Vagina (tissue), 2 donors: ENCODE data around the gene GNAO1. TPM values are rescaled to one million over a fixed set of nuclear protein-coding genes. Genes with fewer than 3 reads are reported as not detected.

ENCODE experiments used
- DNase-seq, 2 donors: peaks; one replicate each; pipeline ENCODE4 v3.0.0-alpha.2; 2017; ENCODE audit errors: extremely low spot score in 2 of 2
- H3K27ac ChIP-seq: fragments of 200-600 bp; sonication (generic); one replicate; pipeline ENCODE4 v1.5.1; 2019
- H3K27me3 ChIP-seq: fragments of 200-600 bp; sonication (generic); one replicate; pipeline ENCODE4 v1.5.1; 2019
- H3K36me3 ChIP-seq, 2 donors: fragments of 200-600 bp; sonication (generic); one replicate each; pipeline ENCODE4 v1.5.1; 2017 to 2019
- H3K4me1 ChIP-seq: fragments of 200-600 bp; sonication (generic); one replicate; pipeline ENCODE4 v1.5.1; 2019
- H3K4me3 ChIP-seq, 2 donors: fragments of 200-600 bp; sonication (generic); 1 replicate in 1 of 2; 2 replicates in 1 of 2; pipeline ENCODE4 v1.5.1; 2016 to 2019
- H3K9me3 ChIP-seq: fragments of 200-600 bp; sonication (generic); one replicate; pipeline ENCODE4 v1.5.1; 2019
- CTCF ChIP-seq, 3 experiments: fragments of 450-650 bp in 2 of 3; fragments of 200-600 bp in 1 of 3; sonication (generic) in 1 of 3; IDR thresholded peaks; one replicate each; pipeline ENCODE4 v1.5.1; 2017 to 2019; ENCODE audit warnings: antibody characterized with exemption in 3 of 3, mild to moderate bottlenecking in 2 of 3, moderate library complexity in 2 of 3
- POLR2A ChIP-seq, 2 donors: fragments of 450-650 bp; IDR thresholded peaks; one replicate each; pipeline ENCODE4 v1.6.1; 2017; ENCODE audit warnings: antibody characterized with exemption in 2 of 2, mild to moderate bottlenecking in 2 of 2, moderate library complexity in 2 of 2
- POLR2AphosphoS5 ChIP-seq, 2 donors: sonication (generic); formaldehyde crosslinking; IDR thresholded peaks; one replicate each; pipeline ENCODE4 v1.9.0; 2017; ENCODE audit warnings: antibody characterized with exemption in 2 of 2, mild to moderate bottlenecking in 2 of 2, low read depth in 1 of 2; ENCODE audit not compliant: insufficient read depth in 1 of 2
- intact Hi-C: fragments of 100-400 bp; cut with DNase I; formaldehyde crosslinking; loops from one replicate; pipeline ENCODE4 v1.15.1; 2023
- total RNA-seq: library from RNA; depleted of rRNA; stranded (reverse); fragments of >200 nt; gene quantifications from one replicate; pipeline ENCODE4 v1.2.3, GENCODE V29; 2016

GNAO1 gene
- total RNA-seq, 1 donor from 2014 or later, result 16.2 TPM

GRCh38 chr16:56284521-56284920 is 93.2 kb downstream of the GNAO1 start:
- H3K4me1 ChIP-seq, result no peaks in the 10 kb centered on the region
- DNase-seq, result no peak
- H3K4me3 ChIP-seq, result no peak overlapping the region
- no peaks in the 10 kb centered on the region for H3K27me3 ChIP-seq
- H3K27ac ChIP-seq, result no peak overlapping the region
- TF ChIP-seq POLR2A (IDR thresholded peaks at IDR 0.05), result no peak
- no peak for TF ChIP-seq POLR2AphosphoS5 (IDR thresholded peaks at IDR 0.05; ENCODE audit: insufficient read depth in 1 of 2, low read depth in 1 of 2)
- TF ChIP-seq CTCF (IDR thresholded peaks at IDR 0.05), result no peak
- H3K36me3 ChIP-seq, result no peaks in the 10 kb centered on the region
- no peaks in the 10 kb centered on the region for H3K9me3 ChIP-seq
- intact Hi-C loops, result no loop called here

GRCh38 chr16:56286809-56287208 is 95.5 kb downstream of the GNAO1 start:
- H3K27me3 ChIP-seq, result no peaks in the 10 kb centered on the region
- H3K4me3 ChIP-seq, result no peak overlapping the region
- H3K36me3 ChIP-seq, result no peaks in the 10 kb centered on the region
- TF ChIP-seq POLR2AphosphoS5 (IDR thresholded peaks at IDR 0.05; ENCODE audit: insufficient read depth in 1 of 2, low read depth in 1 of 2), result no peak
- TF ChIP-seq CTCF (IDR thresholded peaks at IDR 0.05), result no peak
- TF ChIP-seq POLR2A (IDR thresholded peaks at IDR 0.05), result no peak
- H3K27ac ChIP-seq, result no peak overlapping the region
- H3K4me1 ChIP-seq, result no peaks in the 10 kb centered on the region
- intact Hi-C loops, result no loop called here
- DNase-seq, result no peak
- H3K9me3 ChIP-seq, result no peaks in the 10 kb centered on the region

- Histone ChIP-seq H3K4me3 (no peak overlapping the region), H3K4me1 (no peaks in the 10 kb centered on the region), H3K27me3 (no peaks in the 10 kb centered on the region), H3K9me3 (no peaks in the 10 kb centered on the region), H3K36me3 (no peaks in the 10 kb centered on the region), H3K27ac (no peak overlapping the region)
- TF ChIP-seq POLR2A (IDR thresholded peaks at IDR 0.05) (no peak), POLR2AphosphoS5 (IDR thresholded peaks at IDR 0.05; ENCODE audit: insufficient read depth in 1 of 2, low read depth in 1 of 2) (no peak), CTCF (IDR thresholded peaks at IDR 0.05) (no peak)
- no peak for DNase-seq
- intact Hi-C loops, result no loop called here
Observed at GRCh38 chr16:56288019-56288418, 96.7 kb downstream of the GNAO1 start.

- H3K36me3 ChIP-seq, result no peaks in the 10 kb centered on the region
- peaks cover 5% of the 10 kb centered on the region for H3K4me1 ChIP-seq
- no peaks in the 10 kb centered on the region for H3K9me3 ChIP-seq
- H3K4me3 ChIP-seq, result no peak overlapping the region
- DNase-seq, result no peak
- H3K27me3 ChIP-seq, result no peaks in the 10 kb centered on the region
- intact Hi-C loops, result no loop called here
- no peak overlapping the region for H3K27ac ChIP-seq
- TF ChIP-seq POLR2A (IDR thresholded peaks at IDR 0.05) (no peak), CTCF (IDR thresholded peaks at IDR 0.05) (no peak), POLR2AphosphoS5 (IDR thresholded peaks at IDR 0.05; ENCODE audit: insufficient read depth in 1 of 2, low read depth in 1 of 2) (no peak)
Observed at GRCh38 chr16:56289416-56289815, 98.1 kb downstream of the GNAO1 start.

- Histone ChIP-seq H3K4me3 (no peak overlapping the region), H3K4me1 (peaks cover 9% of the 10 kb centered on the region), H3K36me3 (no peaks in the 10 kb centered on the region), H3K27ac (no peak overlapping the region), H3K9me3 (no peaks in the 10 kb centered on the region), H3K27me3 (no peaks in the 10 kb centered on the region)
- no peak for TF ChIP-seq CTCF (IDR thresholded peaks at IDR 0.05)
- no peak for TF ChIP-seq POLR2AphosphoS5 (IDR thresholded peaks at IDR 0.05; ENCODE audit: insufficient read depth in 1 of 2, low read depth in 1 of 2)
- no peak for TF ChIP-seq POLR2A (IDR thresholded peaks at IDR 0.05)
- intact Hi-C loops, result no loop called here
- DNase-seq, result no peak
Observed at GRCh38 chr16:56289862-56290261, 98.6 kb downstream of the GNAO1 start.
